SK-N-SH treated with all-trans-retinoic acid at 6 μM for 48 hours (cell line): ENCODE measurements around the gene ZNF618.

Experiments
- ATAC-seq: fragments of 200-7000 bp; cut with Tn5 transposase; 3 replicates; pipeline ENCODE4 v1.9.1; 2020; ENCODE audit warnings: mild to moderate bottlenecking, moderate library complexity
- ARNTL ChIP-seq: fragments of 450-650 bp; formaldehyde crosslinking; IDR thresholded peaks from 2 replicates; pipeline ENCODE4 v1.5.0; 2020; ENCODE audit warnings: low read depth, mild to moderate bottlenecking, moderate library complexity, borderline replicate concordance
- BACH2 ChIP-seq: fragments of 250-450 bp; sonication (Bioruptor Pico); IDR thresholded peaks from 2 replicates; pipeline ENCODE4 v1.9.0; 2021; ENCODE audit warnings: mild to moderate bottlenecking, borderline replicate concordance
- CSDC2 ChIP-seq: fragments of 250-450 bp; sonication (Bioruptor Pico); IDR thresholded peaks from 2 replicates; pipeline ENCODE4 v1.5.0; 2020; ENCODE audit warnings: mild to moderate bottlenecking, moderate library complexity
- CSRNP3 ChIP-seq: fragments of 250-450 bp; sonication (Bioruptor Pico); IDR thresholded peaks from 2 replicates; pipeline ENCODE4 v1.5.1; 2021; ENCODE audit warnings: mild to moderate bottlenecking, moderate library complexity
- ESRRG ChIP-seq: fragments of 250-450 bp; sonication (Bioruptor Pico); IDR thresholded peaks from 2 replicates; pipeline ENCODE4 v1.6.1; 2021; ENCODE audit warnings: mild to moderate bottlenecking
- GLIS3 ChIP-seq: fragments of 250-450 bp; sonication (Bioruptor Pico); IDR thresholded peaks from 2 replicates; pipeline ENCODE4 v1.5.0; 2020; ENCODE audit warnings: mild to moderate bottlenecking, moderate library complexity
- ISL1 ChIP-seq: fragments of 250-450 bp; sonication (Bioruptor Pico); IDR thresholded peaks from 2 replicates; pipeline ENCODE4 v2.1.2; 2022; ENCODE audit warnings: mild to moderate bottlenecking, moderate library complexity
- OSR1 ChIP-seq: fragments of 250-450 bp; sonication (Bioruptor Pico); IDR thresholded peaks from 2 replicates; pipeline ENCODE4 v1.8.0; 2022; ENCODE audit warnings: moderate library complexity, mild to moderate bottlenecking, inconsistent platforms
- POU6F1 ChIP-seq: fragments of 250-450 bp; sonication (Bioruptor Pico); IDR thresholded peaks from 2 replicates; pipeline ENCODE4 v1.8.0; 2021; ENCODE audit warnings: low read depth, mild to moderate bottlenecking, moderate library complexity, borderline replicate concordance
- PPARA ChIP-seq: fragments of 250-450 bp; sonication (Bioruptor Pico); IDR thresholded peaks from 2 replicates; pipeline ENCODE4 v1.5.0; 2020; ENCODE audit warnings: mild to moderate bottlenecking, borderline replicate concordance
- RARB ChIP-seq: fragments of 250-450 bp; sonication (Bioruptor Pico); IDR thresholded peaks from 2 replicates; pipeline ENCODE4 v1.8.0; 2021; ENCODE audit warnings: mild to moderate bottlenecking, moderate library complexity
- SNAI2 ChIP-seq: fragments of 250-450 bp; sonication (Bioruptor Pico); IDR thresholded peaks from 2 replicates; pipeline ENCODE4 v1.5.0; 2020; ENCODE audit warnings: mild to moderate bottlenecking, moderate library complexity
- TCF4 ChIP-seq: fragments of 250-450 bp; sonication (Bioruptor Pico); IDR thresholded peaks from 2 replicates; pipeline ENCODE4 v1.8.0; 2021; ENCODE audit warnings: mild to moderate bottlenecking, moderate library complexity, borderline replicate concordance
- TOX ChIP-seq: fragments of 250-450 bp; sonication (Bioruptor Pico); IDR thresholded peaks from 2 replicates; pipeline ENCODE4 v1.8.0; 2021; ENCODE audit warnings: mild to moderate bottlenecking, moderate library complexity, borderline replicate concordance
- ZC3H10 ChIP-seq: fragments of 250-450 bp; sonication (Bioruptor Pico); IDR thresholded peaks from 2 replicates; pipeline ENCODE4 v1.5.1; 2021; ENCODE audit warnings: mild to moderate bottlenecking, moderate library complexity
- ZFP3 ChIP-seq: fragments of 250-450 bp; sonication (Bioruptor Pico); IDR thresholded peaks from 2 replicates; pipeline ENCODE4 v1.5.0; 2020; ENCODE audit warnings: mild to moderate bottlenecking, moderate library complexity
- ZFP30 ChIP-seq: fragments of 450-650 bp; formaldehyde crosslinking; IDR thresholded peaks from 2 replicates; pipeline ENCODE4 v1.5.0; 2022; ENCODE audit warnings: mild to moderate bottlenecking, moderate library complexity
- ZNF565 ChIP-seq: fragments of 450-650 bp; formaldehyde crosslinking; conservative IDR thresholded peaks from 2 replicates; pipeline ENCODE4 v1.5.0; 2020; ENCODE audit warnings: low read depth, mild to moderate bottlenecking, moderate library complexity
- ZNF70 ChIP-seq: fragments of 450-650 bp; formaldehyde crosslinking; IDR thresholded peaks from 2 replicates; pipeline ENCODE4 v1.5.0; 2020; ENCODE audit warnings: mild to moderate bottlenecking, moderate library complexity
- TF ChIP-seq, protein P1 (sequence below): fragments of 250-450 bp; sonication (Bioruptor Pico); IDR thresholded peaks from 2 replicates; pipeline ENCODE4 v1.5.0; 2020; ENCODE audit warnings: mild to moderate bottlenecking, moderate library complexity
- TF ChIP-seq, protein P2 (sequence below): fragments of 250-450 bp; sonication (Bioruptor Pico); IDR thresholded peaks from 2 replicates; pipeline ENCODE4 v1.8.0; 2020; ENCODE audit warnings: mild to moderate bottlenecking, moderate library complexity, borderline replicate concordance
- TF ChIP-seq, protein P3 (sequence below): fragments of 250-450 bp; sonication (Bioruptor Pico); IDR thresholded peaks from 2 replicates; pipeline ENCODE4 v1.5.1; 2020; ENCODE audit warnings: low read depth, mild to moderate bottlenecking, moderate library complexity

The ZNF618 gene

DNA sequence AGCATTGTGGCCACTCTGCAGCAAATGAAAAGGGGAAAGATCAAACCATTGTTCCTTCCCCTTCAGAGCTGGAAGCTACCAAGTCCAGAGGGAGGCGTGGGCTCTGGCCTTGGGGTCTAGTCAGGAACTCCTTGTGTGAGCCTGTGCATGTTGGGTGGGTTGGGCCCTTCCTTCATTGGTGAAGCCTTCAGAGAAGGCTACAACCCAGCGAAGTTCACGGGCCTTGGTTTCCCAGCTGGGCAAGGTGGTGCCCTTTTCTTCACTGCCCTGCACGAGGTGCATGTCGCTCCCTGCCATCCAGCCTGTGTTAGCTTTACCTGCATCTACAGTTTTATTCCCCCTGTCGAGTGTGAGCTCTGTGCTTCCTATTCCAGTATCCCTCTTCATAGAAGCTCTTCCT, 84.7 kb downstream of the ZNF618 start:
- ATAC-seq, result no peak
- TF ChIP-seq CSDC2 (CRISPR knock-in tag) (no peak), ARNTL (CRISPR knock-in tag) (no peak), ISL1 (CRISPR knock-in tag) (no peak), ZFP30 (no peak), TCF4 (CRISPR knock-in tag) (no peak), ZNF565 (no peak), POU6F1 (no peak), ZNF70 (CRISPR knock-in tag) (no peak), ZFP3 (no peak), RARB (CRISPR knock-in tag) (no peak), BACH2 (CRISPR knock-in tag) (no peak), SNAI2 (no peak), TOX (no peak), PPARA (CRISPR knock-in tag) (no peak)
- TF ChIP-seq, protein P1, sequence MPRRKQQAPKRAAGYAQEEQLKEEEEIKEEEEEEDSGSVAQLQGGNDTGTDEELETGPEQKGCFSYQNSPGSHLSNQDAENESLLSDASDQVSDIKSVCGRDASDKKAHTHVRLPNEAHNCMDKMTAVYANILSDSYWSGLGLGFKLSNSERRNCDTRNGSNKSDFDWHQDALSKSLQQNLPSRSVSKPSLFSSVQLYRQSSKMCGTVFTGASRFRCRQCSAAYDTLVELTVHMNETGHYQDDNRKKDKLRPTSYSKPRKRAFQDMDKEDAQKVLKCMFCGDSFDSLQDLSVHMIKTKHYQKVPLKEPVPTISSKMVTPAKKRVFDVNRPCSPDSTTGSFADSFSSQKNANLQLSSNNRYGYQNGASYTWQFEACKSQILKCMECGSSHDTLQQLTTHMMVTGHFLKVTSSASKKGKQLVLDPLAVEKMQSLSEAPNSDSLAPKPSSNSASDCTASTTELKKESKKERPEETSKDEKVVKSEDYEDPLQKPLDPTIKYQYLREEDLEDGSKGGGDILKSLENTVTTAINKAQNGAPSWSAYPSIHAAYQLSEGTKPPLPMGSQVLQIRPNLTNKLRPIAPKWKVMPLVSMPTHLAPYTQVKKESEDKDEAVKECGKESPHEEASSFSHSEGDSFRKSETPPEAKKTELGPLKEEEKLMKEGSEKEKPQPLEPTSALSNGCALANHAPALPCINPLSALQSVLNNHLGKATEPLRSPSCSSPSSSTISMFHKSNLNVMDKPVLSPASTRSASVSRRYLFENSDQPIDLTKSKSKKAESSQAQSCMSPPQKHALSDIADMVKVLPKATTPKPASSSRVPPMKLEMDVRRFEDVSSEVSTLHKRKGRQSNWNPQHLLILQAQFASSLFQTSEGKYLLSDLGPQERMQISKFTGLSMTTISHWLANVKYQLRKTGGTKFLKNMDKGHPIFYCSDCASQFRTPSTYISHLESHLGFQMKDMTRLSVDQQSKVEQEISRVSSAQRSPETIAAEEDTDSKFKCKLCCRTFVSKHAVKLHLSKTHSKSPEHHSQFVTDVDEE, result no peak

- ATAC-seq, result no peak
- TF ChIP-seq ZFP3, result no peak
- no peak for TF ChIP-seq CSRNP3 (CRISPR knock-in tag)
- no peak for TF ChIP-seq ARNTL (CRISPR knock-in tag)
- TF ChIP-seq, protein P2, sequence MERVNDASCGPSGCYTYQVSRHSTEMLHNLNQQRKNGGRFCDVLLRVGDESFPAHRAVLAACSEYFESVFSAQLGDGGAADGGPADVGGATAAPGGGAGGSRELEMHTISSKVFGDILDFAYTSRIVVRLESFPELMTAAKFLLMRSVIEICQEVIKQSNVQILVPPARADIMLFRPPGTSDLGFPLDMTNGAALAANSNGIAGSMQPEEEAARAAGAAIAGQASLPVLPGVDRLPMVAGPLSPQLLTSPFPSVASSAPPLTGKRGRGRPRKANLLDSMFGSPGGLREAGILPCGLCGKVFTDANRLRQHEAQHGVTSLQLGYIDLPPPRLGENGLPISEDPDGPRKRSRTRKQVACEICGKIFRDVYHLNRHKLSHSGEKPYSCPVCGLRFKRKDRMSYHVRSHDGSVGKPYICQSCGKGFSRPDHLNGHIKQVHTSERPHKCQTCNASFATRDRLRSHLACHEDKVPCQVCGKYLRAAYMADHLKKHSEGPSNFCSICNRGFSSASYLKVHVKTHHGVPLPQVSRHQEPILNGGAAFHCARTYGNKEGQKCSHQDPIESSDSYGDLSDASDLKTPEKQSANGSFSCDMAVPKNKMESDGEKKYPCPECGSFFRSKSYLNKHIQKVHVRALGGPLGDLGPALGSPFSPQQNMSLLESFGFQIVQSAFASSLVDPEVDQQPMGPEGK, result no peak
- no peak for TF ChIP-seq TOX
- no peak for TF ChIP-seq OSR1 (CRISPR knock-in tag)
- no peak for TF ChIP-seq BACH2 (CRISPR knock-in tag)
- TF ChIP-seq GLIS3, result no peak
- TF ChIP-seq ZFP30, result no peak
- TF ChIP-seq CSDC2 (CRISPR knock-in tag), result no peak
- no peak for TF ChIP-seq POU6F1
- TF ChIP-seq ZNF70 (CRISPR knock-in tag), result no peak
- TF ChIP-seq ZNF565, result no peak
Observed at GRCh38 chr9:113962396-113962795, 86.3 kb downstream of the ZNF618 start.

- ATAC-seq, result peak; percentile 55; the same call in 2 of the 3 replicates
- TF ChIP-seq ESRRG (CRISPR knock-in tag), result no peak
- no peak for TF ChIP-seq ZNF565
- no peak for TF ChIP-seq TOX
- TF ChIP-seq TCF4 (CRISPR knock-in tag), result no peak
- TF ChIP-seq ZC3H10 (CRISPR knock-in tag), result no peak
- TF ChIP-seq, protein P2, result no peak
- TF ChIP-seq CSRNP3 (CRISPR knock-in tag), result no peak
- TF ChIP-seq PPARA (CRISPR knock-in tag), result no peak
- TF ChIP-seq, protein P3, sequence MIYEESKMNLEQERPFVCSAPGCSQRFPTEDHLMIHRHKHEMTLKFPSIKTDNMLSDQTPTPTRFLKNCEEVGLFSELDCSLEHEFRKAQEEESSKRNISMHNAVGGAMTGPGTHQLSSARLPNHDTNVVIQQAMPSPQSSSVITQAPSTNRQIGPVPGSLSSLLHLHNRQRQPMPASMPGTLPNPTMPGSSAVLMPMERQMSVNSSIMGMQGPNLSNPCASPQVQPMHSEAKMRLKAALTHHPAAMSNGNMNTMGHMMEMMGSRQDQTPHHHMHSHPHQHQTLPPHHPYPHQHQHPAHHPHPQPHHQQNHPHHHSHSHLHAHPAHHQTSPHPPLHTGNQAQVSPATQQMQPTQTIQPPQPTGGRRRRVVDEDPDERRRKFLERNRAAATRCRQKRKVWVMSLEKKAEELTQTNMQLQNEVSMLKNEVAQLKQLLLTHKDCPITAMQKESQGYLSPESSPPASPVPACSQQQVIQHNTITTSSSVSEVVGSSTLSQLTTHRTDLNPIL, result no peak
- TF ChIP-seq GLIS3, result no peak
- TF ChIP-seq ZFP3, result no peak
- no peak for TF ChIP-seq ZNF70 (CRISPR knock-in tag)
- no peak for TF ChIP-seq RARB (CRISPR knock-in tag)
Observed at GRCh38 chr9:113963017-113963620, 87.0 kb downstream of the ZNF618 start.
